GM19397 (cell line): ENCODE results near the gene CLTB.

Experiments used
- ATAC-seq: cut with Tn5 transposase; IDR thresholded peaks from one replicate; pipeline ENCODE4 v1.9.1; 2021; ENCODE audit warnings: mild to moderate bottlenecking, moderate library complexity; ENCODE audit not compliant: unreplicated experiment

CLTB gene

GRCh38 chr5:176383961-176384360 is 32.4 kb downstream of the CLTB start:
- ATAC-seq = no peak

- no peak for ATAC-seq
These were observed 33.0 kb downstream of the CLTB start for GRCh38 chr5:176383248-176383905.

- no peak for ATAC-seq
These were observed 33.6 kb downstream of the CLTB start for GRCh38 chr5:176382721-176383120.

- ATAC-seq = no peak
These were observed 34.4 kb downstream of the CLTB start for GRCh38 chr5:176381979-176382378.

- no peak for ATAC-seq
These were observed 34.9 kb downstream of the CLTB start for GRCh38 chr5:176381423-176381822.

GRCh38 chr5:176379881-176380280 is 36.5 kb downstream of the CLTB start:
- no peak for ATAC-seq

- no peak for ATAC-seq
These were observed 43.1 kb downstream of the CLTB start for GRCh38 chr5:176373100-176373818.

GRCh38 chr5:176371621-176372539 is 44.5 kb downstream of the CLTB start:
- no peak for ATAC-seq

- no peak for ATAC-seq
These were observed 46.2 kb downstream of the CLTB start for GRCh38 chr5:176369934-176370711.

- no peak for ATAC-seq
These were observed 47.6 kb downstream of the CLTB start for GRCh38 chr5:176368726-176369125.

GRCh38 chr5:176366232-176366894 is 50.0 kb downstream of the CLTB start:
- ATAC-seq = no peak

- peak; percentile 36 for ATAC-seq
These were observed 50.7 kb downstream of the CLTB start, which contains the start of gene ARL10 for GRCh38 chr5:176365351-176366231. ARL10 (plus strand) TSS chr5:176365487; CDS start chr5:176365564, 77 bp downstream.

GRCh38 chr5:176364765-176365350 is 51.5 kb downstream of the CLTB start:
- no peak for ATAC-seq

GRCh38 chr5:176362233-176362490 is 54.2 kb downstream of the CLTB start:
- no peak for ATAC-seq

GRCh38 chr5:176361437-176362232 is 54.7 kb downstream of the CLTB start, which contains the start of gene KIAA1191:
KIAA1191 (minus strand) TSS chr5:176361764; CDS start chr5:176359508, 2,256 bp downstream.
- ATAC-seq = peak; percentile 87

GRCh38 chr5:176360894-176361436 is 55.4 kb downstream of the CLTB start:
- ATAC-seq = no peak

- no peak for ATAC-seq
These were observed 56.7 kb downstream of the CLTB start for GRCh38 chr5:176359658-176360057.

GRCh38 chr5:176356179-176356566 is 60.2 kb downstream of the CLTB start:
- no peak for ATAC-seq
